ENCODE results near the gene CLSTN2.

The CLSTN2 gene

DNA sequence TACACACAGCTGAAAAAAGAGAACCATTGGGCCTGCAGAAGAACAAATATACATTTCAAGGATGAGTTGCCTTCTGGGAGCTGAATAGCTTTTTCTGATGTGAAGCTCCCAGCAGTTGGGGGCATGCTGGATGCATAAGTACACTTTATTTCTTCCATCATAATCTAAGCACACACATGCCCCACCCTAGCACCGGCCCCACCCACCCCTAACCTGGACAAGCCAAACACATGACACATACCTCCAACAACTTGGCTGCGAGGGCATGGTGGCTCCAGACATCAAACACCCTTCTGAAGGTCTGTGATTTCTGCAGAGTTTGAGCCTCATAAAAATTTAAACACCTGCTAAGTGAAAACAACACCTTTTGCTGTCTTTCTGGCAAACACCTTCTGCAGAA lies 435.7 kb downstream of the CLSTN2 start:
- Histone ChIP-seq H3K27me3 (ENCODE audit: control insufficient read depth, insufficient read depth, low read length) (no peaks in the 10 kb centered on the region), H3K36me3 (ENCODE audit: control insufficient read depth, insufficient read depth, low read length) (no peaks in the 10 kb centered on the region), H3K4me1 (ENCODE audit: control insufficient read depth, insufficient read depth, low read length) (no peaks in the 10 kb centered on the region), H3K27ac (ENCODE audit: low read depth, low read length) (no peak overlapping the region), H3K9ac (ENCODE audit: low read length) (no peak overlapping the region), H3K4me3 (ENCODE audit: low read length) (no peak overlapping the region)

GRCh38 chr3:140373234-140373633 lies 438.2 kb downstream of the CLSTN2 start:
- Histone ChIP-seq H3K27ac (ENCODE audit: low read depth, low read length) (no peak overlapping the region), H3K9ac (ENCODE audit: low read length) (no peak overlapping the region), H3K27me3 (ENCODE audit: control insufficient read depth, insufficient read depth, low read length) (no peaks in the 10 kb centered on the region), H3K36me3 (ENCODE audit: control insufficient read depth, insufficient read depth, low read length) (no peaks in the 10 kb centered on the region), H3K4me1 (ENCODE audit: control insufficient read depth, insufficient read depth, low read length) (no peaks in the 10 kb centered on the region), H3K4me3 (ENCODE audit: low read length) (no peak overlapping the region)

DNA sequence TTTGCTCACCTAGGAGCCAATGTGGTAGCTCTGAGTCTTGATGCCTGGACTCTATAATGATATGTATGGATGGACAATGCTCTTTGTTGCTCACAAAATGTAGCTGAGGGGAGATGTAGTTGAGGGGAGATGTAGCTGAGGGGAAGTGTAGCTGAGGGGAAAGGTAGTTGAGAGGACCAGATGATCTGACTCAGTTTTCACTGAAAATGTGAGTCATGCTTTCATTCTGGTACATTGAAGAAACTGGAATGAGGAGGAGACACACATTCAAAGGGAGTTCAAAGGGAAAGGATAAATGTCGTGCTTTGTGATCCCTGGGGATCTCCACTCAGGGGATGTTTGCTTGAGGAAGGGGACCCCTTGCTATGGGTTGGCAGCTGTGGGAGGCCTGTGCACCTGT lies 440.0 kb downstream of the CLSTN2 start:
- H3K27me3 ChIP-seq (ENCODE audit: control insufficient read depth, insufficient read depth, low read length), result no peaks in the 10 kb centered on the region
- H3K36me3 ChIP-seq (ENCODE audit: control insufficient read depth, insufficient read depth, low read length), result no peaks in the 10 kb centered on the region
- no peak overlapping the region for H3K9ac ChIP-seq (ENCODE audit: low read length)
- no peak overlapping the region for H3K4me3 ChIP-seq (ENCODE audit: low read length)
- no peak overlapping the region for H3K27ac ChIP-seq (ENCODE audit: low read depth, low read length)
- no peaks in the 10 kb centered on the region for H3K4me1 ChIP-seq (ENCODE audit: control insufficient read depth, insufficient read depth, low read length)

DNA sequence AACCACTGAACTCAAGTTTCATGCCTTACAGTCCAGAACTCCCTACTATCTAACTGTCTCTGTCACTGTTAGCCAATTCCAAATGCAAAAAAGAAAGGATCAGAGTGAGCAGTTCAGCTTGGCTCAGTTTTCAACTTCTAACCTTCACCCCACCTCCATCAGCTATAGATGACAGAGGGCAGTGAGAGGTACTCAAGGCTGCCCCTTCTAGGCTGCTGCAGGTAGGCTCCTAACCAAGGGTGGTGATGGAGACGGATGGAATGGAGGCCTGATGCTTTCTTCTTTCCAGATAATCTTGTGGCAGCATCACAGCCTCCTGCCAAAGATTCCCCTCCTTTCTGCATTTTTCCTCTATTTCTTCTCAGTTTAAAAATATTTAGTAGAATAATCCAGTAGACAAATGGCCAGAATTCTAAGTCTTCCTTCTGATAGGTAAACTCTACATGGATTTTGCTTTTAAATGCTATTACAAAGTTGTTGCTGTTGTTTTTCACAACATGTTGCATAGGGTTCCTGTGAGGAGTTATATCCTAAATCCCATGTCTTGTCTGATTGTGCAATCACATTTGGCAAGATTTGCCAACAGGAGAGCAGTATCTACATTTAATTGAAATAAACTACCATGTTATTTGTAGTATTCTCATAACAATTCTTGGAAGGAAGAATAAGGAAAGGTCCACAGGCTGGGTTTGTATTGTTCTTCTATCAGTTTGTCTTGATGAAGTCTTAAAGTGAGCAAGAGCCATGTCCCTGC lies 441.3 kb downstream of the CLSTN2 start:
- Histone ChIP-seq H3K36me3 (ENCODE audit: control insufficient read depth, insufficient read depth, low read length) (no peaks in the 10 kb centered on the region), H3K9ac (ENCODE audit: low read length) (no peak overlapping the region)

DNA sequence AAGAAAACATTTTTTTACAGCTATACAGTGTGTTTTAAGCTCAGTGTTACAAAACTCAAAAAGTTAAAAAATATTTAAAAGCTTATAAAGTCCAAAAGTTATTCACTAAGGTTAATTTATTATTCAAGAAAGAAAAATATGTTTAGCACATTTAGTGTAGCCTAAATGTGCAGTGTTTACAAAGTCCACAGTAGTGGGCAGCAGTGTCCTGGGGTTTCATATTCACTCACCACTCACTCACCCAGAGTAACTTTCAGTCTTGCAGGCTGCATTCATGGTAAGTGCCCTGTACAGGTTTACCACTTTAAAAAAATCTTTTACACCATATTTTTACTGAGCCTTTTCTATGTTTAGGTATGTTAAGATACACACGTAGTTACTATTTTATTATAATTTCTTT lies 442.7 kb downstream of the CLSTN2 start:
- Histone ChIP-seq H3K4me1 (ENCODE audit: control insufficient read depth, insufficient read depth, low read length) (no peaks in the 10 kb centered on the region), H3K27me3 (ENCODE audit: control insufficient read depth, insufficient read depth, low read length) (no peaks in the 10 kb centered on the region), H3K4me3 (ENCODE audit: low read length) (no peak overlapping the region), H3K9ac (ENCODE audit: low read length) (no peak overlapping the region), H3K36me3 (ENCODE audit: control insufficient read depth, insufficient read depth, low read length) (no peaks in the 10 kb centered on the region), H3K27ac (ENCODE audit: low read depth, low read length) (no peak overlapping the region)

More for the DNA sequence above, 441.3 kb downstream of the CLSTN2 start:
- H3K4me1 ChIP-seq (ENCODE audit: control insufficient read depth, insufficient read depth, low read length), result no peaks in the 10 kb centered on the region
- H3K4me3 ChIP-seq (ENCODE audit: low read length), result no peak overlapping the region
- H3K27me3 ChIP-seq (ENCODE audit: control insufficient read depth, insufficient read depth, low read length), result no peaks in the 10 kb centered on the region
- no peak overlapping the region for H3K27ac ChIP-seq (ENCODE audit: low read depth, low read length)

GRCh38 chr3:140378571-140379340 lies 443.8 kb downstream of the CLSTN2 start:
- H3K27ac ChIP-seq (ENCODE audit: low read depth, low read length), result no peak overlapping the region
- no peaks in the 10 kb centered on the region for H3K36me3 ChIP-seq (ENCODE audit: control insufficient read depth, insufficient read depth, low read length)
- no peak overlapping the region for H3K4me3 ChIP-seq (ENCODE audit: low read length)
- no peak overlapping the region for H3K9ac ChIP-seq (ENCODE audit: low read length)
- H3K4me1 ChIP-seq (ENCODE audit: control insufficient read depth, insufficient read depth, low read length), result no peaks in the 10 kb centered on the region
- no peaks in the 10 kb centered on the region for H3K27me3 ChIP-seq (ENCODE audit: control insufficient read depth, insufficient read depth, low read length)

GRCh38 chr3:140384028-140384771 lies 449.2 kb downstream of the CLSTN2 start:
- Histone ChIP-seq H3K27me3 (ENCODE audit: control insufficient read depth, insufficient read depth, low read length) (no peaks in the 10 kb centered on the region), H3K4me3 (ENCODE audit: low read length) (no peak overlapping the region), H3K27ac (ENCODE audit: low read depth, low read length) (no peak overlapping the region), H3K9ac (ENCODE audit: low read length) (no peak overlapping the region), H3K4me1 (ENCODE audit: control insufficient read depth, insufficient read depth, low read length) (no peaks in the 10 kb centered on the region), H3K36me3 (ENCODE audit: control insufficient read depth, insufficient read depth, low read length) (no peaks in the 10 kb centered on the region)

DNA sequence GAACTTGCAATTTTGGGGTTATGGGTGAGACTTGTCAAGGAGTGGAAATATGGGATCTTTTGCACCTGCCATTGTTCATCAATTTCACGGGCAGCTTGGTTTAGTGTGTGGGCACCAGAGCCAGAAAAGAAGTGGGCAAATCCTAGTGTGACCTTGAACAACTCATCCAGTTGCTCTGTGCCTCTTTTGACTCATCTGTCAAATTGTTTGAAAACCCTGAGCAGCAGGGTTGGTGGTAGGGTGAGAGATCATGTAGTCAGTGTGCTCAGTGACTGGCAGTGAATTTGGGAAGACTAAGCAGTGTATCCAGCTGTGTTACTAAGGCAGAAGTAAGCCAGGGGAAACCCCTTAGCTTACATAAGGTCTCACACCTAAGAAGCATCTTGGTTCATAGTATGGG lies 449.9 kb downstream of the CLSTN2 start:
- no peak overlapping the region for H3K27ac ChIP-seq (ENCODE audit: low read depth, low read length)

DNA sequence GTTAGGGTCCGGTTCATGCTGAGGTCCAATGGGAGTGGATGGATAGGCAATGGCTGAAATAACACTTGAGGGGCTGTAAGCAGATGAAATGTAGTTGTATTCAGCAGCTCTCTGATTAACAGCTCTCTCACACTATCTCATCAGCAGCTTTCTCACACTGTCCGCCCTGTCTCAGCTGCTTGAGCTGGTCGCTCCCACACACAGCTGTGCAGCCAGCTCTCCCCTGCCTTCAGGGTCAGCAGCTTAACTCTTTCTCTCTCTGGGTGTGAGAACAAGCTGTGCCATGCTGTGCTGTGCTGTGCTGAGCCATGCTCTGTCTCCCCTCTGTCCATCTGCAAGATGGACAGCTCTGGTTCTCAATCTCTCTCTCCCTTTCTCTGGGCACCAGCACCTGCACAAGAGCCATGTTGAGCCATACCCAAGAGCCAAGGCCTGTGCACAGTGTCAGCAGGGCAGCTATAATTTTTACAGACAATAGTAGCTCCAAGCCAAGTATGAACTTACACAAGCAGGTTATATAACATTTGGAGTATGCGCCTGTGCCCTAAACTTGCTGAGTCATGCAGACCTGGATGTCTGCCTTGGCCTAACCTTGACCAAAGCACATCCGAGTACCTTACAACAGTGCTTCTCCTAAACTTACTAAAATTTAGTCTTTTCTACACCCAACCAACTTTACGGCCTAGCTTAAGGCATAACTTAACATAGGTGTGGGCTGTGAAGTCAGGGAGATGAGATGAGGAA lies 451.5 kb downstream of the CLSTN2 start:
- H3K36me3 ChIP-seq (ENCODE audit: control insufficient read depth, insufficient read depth, low read length), result no peaks in the 10 kb centered on the region
- H3K4me3 ChIP-seq (ENCODE audit: low read length), result no peak overlapping the region
- H3K9ac ChIP-seq (ENCODE audit: low read length), result no peak overlapping the region
- no peak overlapping the region for H3K27ac ChIP-seq (ENCODE audit: low read depth, low read length)
- no peaks in the 10 kb centered on the region for H3K4me1 ChIP-seq (ENCODE audit: control insufficient read depth, insufficient read depth, low read length)
- no peaks in the 10 kb centered on the region for H3K27me3 ChIP-seq (ENCODE audit: control insufficient read depth, insufficient read depth, low read length)

More for the DNA sequence above, 449.9 kb downstream of the CLSTN2 start:
- no peaks in the 10 kb centered on the region for H3K4me1 ChIP-seq (ENCODE audit: control insufficient read depth, insufficient read depth, low read length)
- H3K36me3 ChIP-seq (ENCODE audit: control insufficient read depth, insufficient read depth, low read length), result no peaks in the 10 kb centered on the region
- no peaks in the 10 kb centered on the region for H3K27me3 ChIP-seq (ENCODE audit: control insufficient read depth, insufficient read depth, low read length)
- H3K9ac ChIP-seq (ENCODE audit: low read length), result no peak overlapping the region
- no peak overlapping the region for H3K4me3 ChIP-seq (ENCODE audit: low read length)

DNA sequence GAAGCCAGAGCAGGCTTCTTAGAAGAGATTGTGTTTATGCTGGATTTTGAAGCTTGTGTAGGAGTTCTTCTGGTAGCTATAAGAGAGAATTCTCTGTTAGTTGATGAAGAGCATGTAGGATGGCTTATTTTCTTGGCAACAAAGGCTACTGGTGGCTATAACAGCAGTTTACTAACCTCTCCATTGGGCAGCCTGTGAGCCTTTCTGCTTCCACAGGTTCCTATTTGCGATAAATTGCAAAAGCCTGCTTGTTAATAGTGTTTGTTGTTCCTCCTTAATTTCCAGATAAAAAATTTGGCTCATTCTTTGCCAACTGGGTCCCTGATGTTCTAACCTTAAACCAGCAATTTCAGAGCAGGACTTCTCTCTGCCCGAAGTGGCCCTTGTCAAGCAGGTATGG lies 452.3 kb downstream of the CLSTN2 start:
- H3K4me1 ChIP-seq (ENCODE audit: control insufficient read depth, insufficient read depth, low read length), result no peaks in the 10 kb centered on the region
- no peaks in the 10 kb centered on the region for H3K27me3 ChIP-seq (ENCODE audit: control insufficient read depth, insufficient read depth, low read length)
- H3K27ac ChIP-seq (ENCODE audit: low read depth, low read length), result no peak overlapping the region
- no peaks in the 10 kb centered on the region for H3K36me3 ChIP-seq (ENCODE audit: control insufficient read depth, insufficient read depth, low read length)
- no peak overlapping the region for H3K9ac ChIP-seq (ENCODE audit: low read length)
- no peak overlapping the region for H3K4me3 ChIP-seq (ENCODE audit: low read length)

GRCh38 chr3:140388202-140388922 lies 453.4 kb downstream of the CLSTN2 start:
- no peaks in the 10 kb centered on the region for H3K36me3 ChIP-seq (ENCODE audit: control insufficient read depth, insufficient read depth, low read length)
- H3K4me1 ChIP-seq (ENCODE audit: control insufficient read depth, insufficient read depth, low read length), result no peaks in the 10 kb centered on the region
- no peak overlapping the region for H3K9ac ChIP-seq (ENCODE audit: low read length)
- no peaks in the 10 kb centered on the region for H3K27me3 ChIP-seq (ENCODE audit: control insufficient read depth, insufficient read depth, low read length)
- H3K4me3 ChIP-seq (ENCODE audit: low read length), result no peak overlapping the region
- no peak overlapping the region for H3K27ac ChIP-seq (ENCODE audit: low read depth, low read length)

All from rectal smooth muscle tissue (tissue), 1 donor.